ENCODE data around the gene YES1. TPM values are rescaled to one million over a fixed set of nuclear protein-coding genes. Genes with fewer than 3 reads are reported as not detected.

YES1 gene
- total RNA-seq (2014; rRNA removed; shearing (Covaris generic); ENCODE audit: low replicate concordance): not detected in 2 replicates

GRCh38 chr18:811892-812375 lies at the start of gene YES1:
YES1 (minus strand) TSS chr18:812242; CDS start chr18:756827, 55,415 bp downstream.
- no peaks in the 10 kb centered on the region for H4K20me1 ChIP-seq (ENCODE audit: insufficient read depth, low read depth, low read length)
- no peak within 1 kb of the TSS for H3K9ac ChIP-seq (ENCODE audit: low read length)
- H3K27ac ChIP-seq (ENCODE audit: low read length): no peak within 1 kb of the TSS
- DNase-seq: no peak
- no peaks in the 10 kb centered on the region for H3K79me2 ChIP-seq (ENCODE audit: low read length)
- no peak within 1 kb of the TSS for H3K4me2 ChIP-seq (ENCODE audit: low read depth, low read length, poor library complexity, severe bottlenecking)
- no peaks in the 10 kb centered on the region for H3K36me3 ChIP-seq (ENCODE audit: insufficient read depth, low read length)
- H3K4me3 ChIP-seq (ENCODE audit: low read length): no peak within 1 kb of the TSS
- H3K9me2 ChIP-seq (replicated peaks; ENCODE audit: insufficient read depth, low read length): no peaks in the 10 kb centered on the region
- no peaks in the 10 kb centered on the region for H3K9me3 ChIP-seq (ENCODE audit: low read length)
- H2AFZ ChIP-seq (ENCODE audit: low read length): no peak within 1 kb of the TSS
- no peaks in the 10 kb centered on the region for H3K27me3 ChIP-seq (ENCODE audit: low read length)
- H3K4me1 ChIP-seq (ENCODE audit: low read length): no peaks in the 10 kb centered on the region

- H3K79me2 ChIP-seq (ENCODE audit: low read length): no peaks in the 10 kb centered on the region
- H3K4me2 ChIP-seq (ENCODE audit: low read depth, low read length, poor library complexity, severe bottlenecking): no peak overlapping the region
- H3K27me3 ChIP-seq (ENCODE audit: low read length): no peaks in the 10 kb centered on the region
- DNase-seq: no peak
- no peaks in the 10 kb centered on the region for H4K20me1 ChIP-seq (ENCODE audit: insufficient read depth, low read depth, low read length)
- no peak overlapping the region for H3K4me3 ChIP-seq (ENCODE audit: low read length)
- H3K9ac ChIP-seq (ENCODE audit: low read length): no peak overlapping the region
- no peaks in the 10 kb centered on the region for H3K4me1 ChIP-seq (ENCODE audit: low read length)
- no peak overlapping the region for H2AFZ ChIP-seq (ENCODE audit: low read length)
- H3K36me3 ChIP-seq (ENCODE audit: insufficient read depth, low read length): no peaks in the 10 kb centered on the region
- no peaks in the 10 kb centered on the region for H3K9me3 ChIP-seq (ENCODE audit: low read length)
- H3K27ac ChIP-seq (ENCODE audit: low read length): no peak overlapping the region
- H3K9me2 ChIP-seq (replicated peaks; ENCODE audit: insufficient read depth, low read length): no peaks in the 10 kb centered on the region
Measured at GRCh38 chr18:857986-858385, 45.9 kb upstream of the YES1 start.

GRCh38 chr18:853471-853870 lies 41.4 kb upstream of the YES1 start:
- H3K9ac ChIP-seq (ENCODE audit: low read length): no peak overlapping the region
- no peaks in the 10 kb centered on the region for H3K9me3 ChIP-seq (ENCODE audit: low read length)
- no peaks in the 10 kb centered on the region for H3K36me3 ChIP-seq (ENCODE audit: insufficient read depth, low read length)
- H4K20me1 ChIP-seq (ENCODE audit: insufficient read depth, low read depth, low read length): no peaks in the 10 kb centered on the region
- DNase-seq: no peak
- no peak overlapping the region for H3K4me3 ChIP-seq (ENCODE audit: low read length)
- no peak overlapping the region for H2AFZ ChIP-seq (ENCODE audit: low read length)
- no peaks in the 10 kb centered on the region for H3K79me2 ChIP-seq (ENCODE audit: low read length)
- H3K4me1 ChIP-seq (ENCODE audit: low read length): no peaks in the 10 kb centered on the region
- H3K27ac ChIP-seq (ENCODE audit: low read length): no peak overlapping the region
- H3K9me2 ChIP-seq (replicated peaks; ENCODE audit: insufficient read depth, low read length): no peaks in the 10 kb centered on the region
- H3K4me2 ChIP-seq (ENCODE audit: low read depth, low read length, poor library complexity, severe bottlenecking): no peak overlapping the region
- no peaks in the 10 kb centered on the region for H3K27me3 ChIP-seq (ENCODE audit: low read length)

GRCh38 chr18:850960-851359 lies 38.9 kb upstream of the YES1 start:
- H3K79me2 ChIP-seq (ENCODE audit: low read length): no peaks in the 10 kb centered on the region
- no peak overlapping the region for H3K9ac ChIP-seq (ENCODE audit: low read length)
- H3K4me3 ChIP-seq (ENCODE audit: low read length): no peak overlapping the region
- H3K27me3 ChIP-seq (ENCODE audit: low read length): no peaks in the 10 kb centered on the region
- no peaks in the 10 kb centered on the region for H4K20me1 ChIP-seq (ENCODE audit: insufficient read depth, low read depth, low read length)
- no peaks in the 10 kb centered on the region for H3K9me3 ChIP-seq (ENCODE audit: low read length)
- no peak overlapping the region for H3K27ac ChIP-seq (ENCODE audit: low read length)
- no peaks in the 10 kb centered on the region for H3K4me1 ChIP-seq (ENCODE audit: low read length)
- no peak for DNase-seq
- H3K9me2 ChIP-seq (replicated peaks; ENCODE audit: insufficient read depth, low read length): no peaks in the 10 kb centered on the region
- H3K4me2 ChIP-seq (ENCODE audit: low read depth, low read length, poor library complexity, severe bottlenecking): no peak overlapping the region
- no peaks in the 10 kb centered on the region for H3K36me3 ChIP-seq (ENCODE audit: insufficient read depth, low read length)
- H2AFZ ChIP-seq (ENCODE audit: low read length): no peak overlapping the region

- Histone ChIP-seq H3K4me1 (ENCODE audit: low read length) (no peaks in the 10 kb centered on the region), H2AFZ (ENCODE audit: low read length) (no peak overlapping the region), H3K9me2 (replicated peaks; ENCODE audit: insufficient read depth, low read length) (no peaks in the 10 kb centered on the region), H3K36me3 (ENCODE audit: insufficient read depth, low read length) (no peaks in the 10 kb centered on the region), H3K9me3 (ENCODE audit: low read length) (no peaks in the 10 kb centered on the region), H3K27ac (ENCODE audit: low read length) (no peak overlapping the region), H3K4me2 (ENCODE audit: low read depth, low read length, poor library complexity, severe bottlenecking) (no peak overlapping the region), H3K79me2 (ENCODE audit: low read length) (no peaks in the 10 kb centered on the region), H4K20me1 (ENCODE audit: insufficient read depth, low read depth, low read length) (no peaks in the 10 kb centered on the region), H3K4me3 (ENCODE audit: low read length) (no peak overlapping the region), H3K27me3 (ENCODE audit: low read length) (no peaks in the 10 kb centered on the region), H3K9ac (ENCODE audit: low read length) (no peak overlapping the region)
- no peak for DNase-seq
Measured at GRCh38 chr18:849021-849420, 37.0 kb upstream of the YES1 start.

- no peak overlapping the region for H3K27ac ChIP-seq (ENCODE audit: low read length)
Measured at GRCh38 chr18:848062-848861, 36.2 kb upstream of the YES1 start.

GRCh38 chr18:845152-845819 lies 33.2 kb upstream of the YES1 start:
- no peak overlapping the region for H3K27ac ChIP-seq (ENCODE audit: low read length)
- H4K20me1 ChIP-seq (ENCODE audit: insufficient read depth, low read depth, low read length): no peaks in the 10 kb centered on the region
- no peaks in the 10 kb centered on the region for H3K4me1 ChIP-seq (ENCODE audit: low read length)
- no peaks in the 10 kb centered on the region for H3K9me2 ChIP-seq (replicated peaks; ENCODE audit: insufficient read depth, low read length)
- no peak overlapping the region for H3K4me3 ChIP-seq (ENCODE audit: low read length)
- H3K36me3 ChIP-seq (ENCODE audit: insufficient read depth, low read length): no peaks in the 10 kb centered on the region
- no peaks in the 10 kb centered on the region for H3K27me3 ChIP-seq (ENCODE audit: low read length)
- H3K4me2 ChIP-seq (ENCODE audit: low read depth, low read length, poor library complexity, severe bottlenecking): no peak overlapping the region
- DNase-seq: no peak
- no peaks in the 10 kb centered on the region for H3K79me2 ChIP-seq (ENCODE audit: low read length)
- no peak overlapping the region for H2AFZ ChIP-seq (ENCODE audit: low read length)
- H3K9ac ChIP-seq (ENCODE audit: low read length): no peak overlapping the region
- no peaks in the 10 kb centered on the region for H3K9me3 ChIP-seq (ENCODE audit: low read length)

More at GRCh38 chr18:848062-848861, 36.2 kb upstream of the YES1 start:
- Histone ChIP-seq H3K79me2 (ENCODE audit: low read length) (no peaks in the 10 kb centered on the region), H3K36me3 (ENCODE audit: insufficient read depth, low read length) (no peaks in the 10 kb centered on the region), H3K9ac (ENCODE audit: low read length) (no peak overlapping the region), H3K27me3 (ENCODE audit: low read length) (no peaks in the 10 kb centered on the region), H3K4me2 (ENCODE audit: low read depth, low read length, poor library complexity, severe bottlenecking) (no peak overlapping the region), H2AFZ (ENCODE audit: low read length) (no peak overlapping the region), H4K20me1 (ENCODE audit: insufficient read depth, low read depth, low read length) (no peaks in the 10 kb centered on the region), H3K9me3 (ENCODE audit: low read length) (no peaks in the 10 kb centered on the region), H3K9me2 (replicated peaks; ENCODE audit: insufficient read depth, low read length) (no peaks in the 10 kb centered on the region), H3K4me1 (ENCODE audit: low read length) (no peaks in the 10 kb centered on the region), H3K4me3 (ENCODE audit: low read length) (no peak overlapping the region)
- no peak for DNase-seq

GRCh38 chr18:841647-842370 lies 29.8 kb upstream of the YES1 start:
- Histone ChIP-seq H3K4me2 (ENCODE audit: low read depth, low read length, poor library complexity, severe bottlenecking) (no peak overlapping the region), H3K9ac (ENCODE audit: low read length) (no peak overlapping the region), H3K9me2 (replicated peaks; ENCODE audit: insufficient read depth, low read length) (no peaks in the 10 kb centered on the region), H3K9me3 (ENCODE audit: low read length) (no peaks in the 10 kb centered on the region), H2AFZ (ENCODE audit: low read length) (no peak overlapping the region), H4K20me1 (ENCODE audit: insufficient read depth, low read depth, low read length) (no peaks in the 10 kb centered on the region), H3K4me1 (ENCODE audit: low read length) (no peaks in the 10 kb centered on the region), H3K27ac (ENCODE audit: low read length) (no peak overlapping the region), H3K36me3 (ENCODE audit: insufficient read depth, low read length) (no peaks in the 10 kb centered on the region), H3K4me3 (ENCODE audit: low read length) (no peak overlapping the region), H3K27me3 (ENCODE audit: low read length) (no peaks in the 10 kb centered on the region), H3K79me2 (ENCODE audit: low read length) (no peaks in the 10 kb centered on the region)
- no peak for DNase-seq
